ENCODE data around the gene CCNY. TPM values are rescaled to one million over a fixed set of nuclear protein-coding genes. Genes with fewer than 3 reads are reported as not detected.

Gene CCNY
- total and polyA plus RNA-seq, 5 donors, result 27.7 to 72.1 (median 64.3) TPM

GRCh38 chr10:35569836-35570235 lies 233.5 kb downstream of the CCNY start:
- Histone ChIP-seq H3K27ac (ENCODE audit: low read length) (no peak overlapping the region), H3K4me1 (ENCODE audit: control insufficient read depth, insufficient read depth, low read length) (peaks cover 7% of the 10 kb centered on the region), H3K9me3 (ENCODE audit: control insufficient read depth, low read length) (no peaks in the 10 kb centered on the region), H3K4me3 (ENCODE audit: low read length) (no peak overlapping the region), H3K27me3 (ENCODE audit: control insufficient read depth, insufficient read depth) (no peaks in the 10 kb centered on the region)
- intact Hi-C loops (cut with DNase I), result loop anchor here in 1 of 4 donors (10.0 kb wide), 2 partner anchors 235 to 325 kb away; partner anchors contain the start of gene CCNY
- DNase-seq (no peak), ATAC-seq (no peak)
- 80% methylated on average over 4 of the region's 4 CpGs for WGBS

DNA sequence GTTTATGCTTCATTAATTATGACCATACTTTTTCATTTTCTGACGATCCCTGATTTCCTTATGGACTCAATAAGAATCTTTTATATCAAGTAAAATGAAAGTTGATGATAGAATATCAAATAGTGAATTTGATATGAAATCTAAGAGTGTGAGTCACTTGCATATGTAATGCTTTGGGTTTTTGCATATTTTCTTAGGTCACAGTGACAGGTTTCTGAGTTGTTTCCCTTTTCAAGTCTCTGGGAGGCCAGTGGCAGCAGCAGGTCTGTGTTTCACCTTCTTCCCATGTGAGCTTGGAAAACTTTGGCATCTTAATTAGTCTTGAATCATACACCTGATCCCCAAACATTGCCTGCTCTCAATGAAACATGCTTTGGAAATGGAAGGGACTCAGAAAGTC lies 234.1 kb downstream of the CCNY start:
- Histone ChIP-seq H3K9me3 (ENCODE audit: control insufficient read depth, low read length) (no peaks in the 10 kb centered on the region), H3K27ac (ENCODE audit: low read length) (no peak overlapping the region), H3K4me3 (ENCODE audit: low read length) (no peak overlapping the region), H3K4me1 (ENCODE audit: control insufficient read depth, insufficient read depth, low read length) (peaks cover 3% of the 10 kb centered on the region), H3K27me3 (ENCODE audit: control insufficient read depth, insufficient read depth) (no peaks in the 10 kb centered on the region)
- WGBS, result 91% methylated on average over 1 of the region's 1 CpG
- DNase-seq (no peak), ATAC-seq (no peak)
- intact Hi-C loops (cut with DNase I), result no loop called here

DNA sequence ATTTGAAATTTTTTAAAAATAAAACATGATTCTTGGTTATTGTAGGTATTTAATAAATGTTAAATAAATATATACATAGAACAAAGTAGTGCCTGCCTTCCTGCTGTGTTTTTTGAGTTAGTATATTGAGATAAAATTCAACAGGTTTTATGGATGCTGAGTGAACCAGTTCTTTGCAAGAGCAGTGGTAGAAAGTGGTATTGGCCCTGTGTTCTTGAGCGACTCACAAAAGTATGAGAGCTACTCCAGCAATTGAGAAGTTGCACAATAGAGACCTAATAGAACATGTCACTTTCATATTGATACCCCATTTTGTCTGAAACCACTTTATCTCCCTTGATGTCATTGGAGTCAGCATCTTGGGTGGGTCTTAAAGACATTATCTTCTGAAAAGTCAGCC lies 236.3 kb downstream of the CCNY start:
- H3K27me3 ChIP-seq (ENCODE audit: control insufficient read depth, insufficient read depth), result no peaks in the 10 kb centered on the region
- no peak overlapping the region for H3K27ac ChIP-seq (ENCODE audit: low read length)
- intact Hi-C loops (cut with DNase I), result no loop called here
- no peaks in the 10 kb centered on the region for H3K4me1 ChIP-seq (ENCODE audit: control insufficient read depth, insufficient read depth, low read length)
- WGBS, result 98% methylated on average over 1 of the region's 1 CpG
- H3K9me3 ChIP-seq (ENCODE audit: control insufficient read depth, low read length), result no peaks in the 10 kb centered on the region
- DNase-seq (no peak), ATAC-seq (no peak)
- no peak overlapping the region for H3K4me3 ChIP-seq (ENCODE audit: low read length)

DNA sequence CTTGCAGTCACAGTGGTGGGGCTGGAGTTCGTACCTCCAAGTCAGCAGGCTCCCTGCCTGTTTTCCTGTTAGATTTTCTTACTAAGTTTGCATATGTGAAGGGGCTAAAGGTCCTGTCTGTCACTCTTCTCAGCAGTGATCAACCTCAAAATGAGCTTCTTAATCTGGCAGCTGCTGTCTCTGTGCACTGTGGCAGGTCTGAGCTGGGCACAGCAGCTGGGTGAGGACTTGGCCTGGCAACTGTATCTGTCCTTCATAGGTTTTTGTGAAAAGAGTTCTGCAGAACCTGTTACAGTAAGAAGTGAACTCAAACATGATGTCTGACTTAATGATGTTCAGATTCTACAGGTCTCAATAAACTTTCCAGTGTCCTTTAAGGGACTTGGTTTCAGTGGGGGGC lies 237.5 kb downstream of the CCNY start:
- Histone ChIP-seq H3K4me1 (ENCODE audit: control insufficient read depth, insufficient read depth, low read length) (peaks cover 2% of the 10 kb centered on the region), H3K9me3 (ENCODE audit: control insufficient read depth, low read length) (no peaks in the 10 kb centered on the region), H3K27ac (ENCODE audit: low read length) (no peak overlapping the region), H3K27me3 (ENCODE audit: control insufficient read depth, insufficient read depth) (no peaks in the 10 kb centered on the region), H3K4me3 (ENCODE audit: low read length) (no peak overlapping the region)
- DNase-seq (no peak), ATAC-seq (no peak)
- 100% methylated on average over 1 of the region's 1 CpG for WGBS
- intact Hi-C loops (cut with DNase I), result no loop called here

- no peak for DNase-seq
- ATAC-seq, result peak in 1 of 2 donors; percentile 73
- Histone ChIP-seq H3K27ac (ENCODE audit: low read length) (no peak overlapping the region), H3K27me3 (ENCODE audit: control insufficient read depth, insufficient read depth) (no peaks in the 10 kb centered on the region), H3K9me3 (ENCODE audit: control insufficient read depth, low read length) (no peaks in the 10 kb centered on the region), H3K4me1 (ENCODE audit: control insufficient read depth, insufficient read depth, low read length) (peaks cover 2% of the 10 kb centered on the region), H3K4me3 (ENCODE audit: low read length) (no peak overlapping the region)
- WGBS, result 80% methylated on average over 9 of the region's 9 CpGs
- intact Hi-C loops (cut with DNase I), result no loop called here
These were observed 238.6 kb downstream of the CCNY start for GRCh38 chr10:35574924-35575352.

DNA sequence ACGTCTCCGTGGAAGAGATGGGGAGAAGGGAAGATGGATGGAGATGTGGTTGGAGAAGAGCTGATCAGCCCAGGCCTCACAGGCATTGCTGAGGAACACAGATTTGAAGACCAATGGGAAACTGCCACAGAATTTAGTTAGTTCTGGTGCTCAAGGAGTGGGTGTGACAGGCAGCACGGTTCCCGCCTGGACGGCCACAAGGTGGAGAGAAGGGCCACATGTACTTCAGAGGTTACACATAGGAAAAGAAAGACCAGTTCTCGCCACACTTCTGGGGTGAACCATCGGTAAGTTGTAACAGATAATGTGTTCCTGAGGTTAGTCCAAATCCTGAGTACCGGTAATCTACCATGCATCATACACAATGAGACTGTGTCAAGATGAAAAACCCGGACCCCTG lies 239.3 kb downstream of the CCNY start:
- intact Hi-C loops (cut with DNase I), result no loop called here
- WGBS, result 94% methylated on average over 9 of the region's 9 CpGs
- no peak for ATAC-seq
- Histone ChIP-seq H3K27me3 (ENCODE audit: control insufficient read depth, insufficient read depth) (no peaks in the 10 kb centered on the region), H3K9me3 (ENCODE audit: control insufficient read depth, low read length) (no peaks in the 10 kb centered on the region), H3K4me1 (ENCODE audit: control insufficient read depth, insufficient read depth, low read length) (peaks cover 2% of the 10 kb centered on the region), H3K27ac (ENCODE audit: low read length) (no peak overlapping the region), H3K4me3 (ENCODE audit: low read length) (no peak overlapping the region)
- no peak for DNase-seq

DNA sequence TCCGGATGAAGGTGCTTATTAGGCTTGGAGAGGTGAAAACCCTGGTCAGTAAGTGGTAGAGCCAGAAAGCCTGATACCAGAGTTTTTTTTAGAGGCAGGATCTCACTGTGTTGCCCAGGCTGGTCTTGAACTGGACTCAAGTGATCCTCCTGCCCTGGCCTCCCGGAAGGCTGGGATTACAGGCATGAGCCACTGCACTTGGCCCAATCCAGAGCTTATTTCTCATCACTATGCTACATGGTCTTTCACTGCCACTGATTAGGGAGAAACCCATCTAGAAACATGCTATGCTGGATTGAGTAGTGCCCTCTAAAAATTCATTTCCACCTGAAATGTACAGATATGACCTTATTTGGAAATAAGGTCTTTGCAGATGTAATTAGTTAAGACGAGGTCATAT lies 240.4 kb downstream of the CCNY start:
- WGBS, result 97% methylated on average over 3 of the region's 3 CpGs
- H3K4me3 ChIP-seq (ENCODE audit: low read length), result no peak overlapping the region
- intact Hi-C loops (cut with DNase I), result no loop called here

DNA sequence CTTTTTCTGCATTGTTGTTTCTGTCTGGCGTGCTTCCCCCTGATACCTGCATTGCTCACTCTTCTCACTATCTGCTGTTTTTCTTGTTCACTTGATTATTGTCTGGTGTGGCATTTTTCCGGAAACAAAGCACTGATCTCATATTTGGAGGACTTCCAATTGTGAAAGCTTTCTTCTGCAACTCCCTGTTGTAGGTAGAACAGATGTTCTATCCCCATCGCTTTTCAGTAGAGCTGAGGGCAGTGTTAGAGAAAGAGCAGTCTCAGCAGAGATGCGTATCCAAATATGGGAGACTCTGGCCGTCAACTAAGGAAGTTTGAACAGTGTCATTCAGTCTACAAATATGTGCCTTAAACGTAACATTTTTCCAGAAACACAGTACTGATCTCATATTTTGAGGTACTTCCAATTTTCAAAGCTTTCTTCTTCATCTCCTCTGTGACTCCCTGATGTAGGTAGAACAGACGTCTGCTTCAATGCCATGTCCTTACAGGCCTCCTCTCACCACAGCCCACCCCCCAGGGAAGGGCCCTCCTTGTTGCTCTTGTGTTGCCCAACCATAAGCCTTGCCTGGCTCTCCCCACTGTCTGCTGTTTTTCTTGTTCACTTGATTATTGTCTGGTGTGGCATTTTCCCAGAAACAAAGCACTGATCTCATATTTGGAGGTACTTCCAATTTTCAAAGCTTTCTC lies 241.8 kb downstream of the CCNY start:
- 40% methylated on average over 7 of the region's 7 CpGs for WGBS
- Histone ChIP-seq H3K27ac (ENCODE audit: low read length) (no peak overlapping the region), H3K27me3 (ENCODE audit: control insufficient read depth, insufficient read depth) (no peaks in the 10 kb centered on the region), H3K4me1 (ENCODE audit: control insufficient read depth, insufficient read depth, low read length) (peaks cover 2% of the 10 kb centered on the region), H3K9me3 (ENCODE audit: control insufficient read depth, low read length) (no peaks in the 10 kb centered on the region), H3K4me3 (ENCODE audit: low read length) (no peak overlapping the region)
- ATAC-seq, result peak; percentile 30 to 40
- intact Hi-C loops (cut with DNase I), result no loop called here
- no peak for DNase-seq

More for the DNA sequence above, 240.4 kb downstream of the CCNY start:
- no peak overlapping the region for H3K27ac ChIP-seq (ENCODE audit: low read length)
- no peaks in the 10 kb centered on the region for H3K9me3 ChIP-seq (ENCODE audit: control insufficient read depth, low read length)
- DNase-seq, result no peak
- H3K27me3 ChIP-seq (ENCODE audit: control insufficient read depth, insufficient read depth), result no peaks in the 10 kb centered on the region
- H3K4me1 ChIP-seq (ENCODE audit: control insufficient read depth, insufficient read depth, low read length), result peaks cover 2% of the 10 kb centered on the region
- ATAC-seq, result no peak

GRCh38 chr10:35578618-35578956 lies 242.3 kb downstream of the CCNY start:
- DNase-seq (no peak), ATAC-seq (no peak)
- Histone ChIP-seq H3K9me3 (ENCODE audit: control insufficient read depth, low read length) (no peaks in the 10 kb centered on the region), H3K27ac (ENCODE audit: low read length) (no peak overlapping the region), H3K27me3 (ENCODE audit: control insufficient read depth, insufficient read depth) (no peaks in the 10 kb centered on the region), H3K4me1 (ENCODE audit: control insufficient read depth, insufficient read depth, low read length) (peaks cover 2% of the 10 kb centered on the region), H3K4me3 (ENCODE audit: low read length) (no peak overlapping the region)
- intact Hi-C loops (cut with DNase I), result no loop called here
- 68% methylated on average over 4 of the region's 4 CpGs for WGBS

GRCh38 chr10:35579116-35579515 lies 242.8 kb downstream of the CCNY start:
- no peak for DNase-seq

DNA sequence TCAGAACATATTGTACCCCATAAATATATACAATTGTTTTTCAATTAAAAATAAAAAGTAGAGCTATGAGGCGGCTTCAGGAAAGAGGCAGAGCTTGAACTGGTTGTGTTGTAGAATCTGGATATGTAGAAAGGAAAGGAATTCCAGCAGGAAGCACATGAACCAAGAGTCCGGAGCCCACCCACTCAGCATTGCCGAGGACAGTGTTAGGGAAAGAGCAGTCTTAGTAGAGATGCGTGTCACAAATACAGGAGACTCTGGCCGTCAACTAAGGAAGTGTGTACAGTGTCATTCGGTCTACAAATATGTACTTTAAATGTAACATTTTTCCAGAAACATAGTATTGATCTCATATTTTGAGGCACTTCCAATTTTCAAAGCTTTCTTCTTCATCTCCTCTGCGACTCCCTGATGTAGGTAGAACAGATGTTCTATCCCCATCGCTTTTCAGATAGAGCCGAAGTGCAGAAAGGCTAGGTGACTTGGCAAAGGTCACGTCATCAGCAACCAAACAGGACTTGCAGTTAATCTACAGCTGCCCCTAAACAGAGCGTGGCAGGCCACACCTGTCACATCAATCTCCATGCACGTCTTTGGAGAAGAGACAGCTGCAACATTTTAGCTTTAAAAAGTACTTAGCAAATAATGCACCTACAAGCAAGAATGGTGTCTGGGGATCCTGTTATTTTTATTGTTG lies 243.6 kb downstream of the CCNY start:
- Histone ChIP-seq H3K27me3 (ENCODE audit: control insufficient read depth, insufficient read depth) (no peaks in the 10 kb centered on the region), H3K4me1 (ENCODE audit: control insufficient read depth, insufficient read depth, low read length) (peaks cover 2% of the 10 kb centered on the region), H3K27ac (ENCODE audit: low read length) (no peak overlapping the region), H3K9me3 (ENCODE audit: control insufficient read depth, low read length) (no peaks in the 10 kb centered on the region), H3K4me3 (ENCODE audit: low read length) (no peak overlapping the region)
- DNase-seq, result no peak
- ATAC-seq, result no peak
- intact Hi-C loops (cut with DNase I), result no loop called here
- 60% methylated on average over 12 of the region's 12 CpGs for WGBS

More at GRCh38 chr10:35579116-35579515, 242.8 kb downstream of the CCNY start:
- WGBS, result 80% methylated on average over 3 of the region's 3 CpGs
- Histone ChIP-seq H3K4me1 (ENCODE audit: control insufficient read depth, insufficient read depth, low read length) (peaks cover 2% of the 10 kb centered on the region), H3K27me3 (ENCODE audit: control insufficient read depth, insufficient read depth) (no peaks in the 10 kb centered on the region), H3K27ac (ENCODE audit: low read length) (no peak overlapping the region), H3K4me3 (ENCODE audit: low read length) (no peak overlapping the region), H3K9me3 (ENCODE audit: control insufficient read depth, low read length) (no peaks in the 10 kb centered on the region)
- intact Hi-C loops (cut with DNase I), result no loop called here
- no peak for ATAC-seq
